Inflammatory macrophage treated with lipopolysaccharide for 4 hours (primary cell): ENCODE measurements around the gene KCTD2.
"Not testable (repeated sequence)": the region's sequence is repeated elsewhere in the genome, so short reads cannot be mapped to it uniquely, and the experiment has no call there.

Source experiments
- DNase-seq: peaks from one replicate; pipeline ENCODE4 v3.0.0-alpha.2; 2020

KCTD2 gene

GRCh38 chr17:75046407-75047289, at the start of gene KCTD2, which contains the start of gene ATP5PD:
KCTD2 (plus strand) TSS chr17:75047225; CDS start chr17:75047251, 26 bp downstream.
ATP5PD (minus strand) TSS chr17:75046969; CDS start chr17:75042650, 4,319 bp downstream.
- DNase-seq: peak; percentile 97

- no peak for DNase-seq
These were observed 48.2 kb upstream of the KCTD2 start for GRCh38 chr17:74998783-74999182.

- no peak for DNase-seq
These were observed 47.5 kb upstream of the KCTD2 start for GRCh38 chr17:74999523-74999922.

GRCh38 chr17:75001915-75002843, 44.8 kb upstream of the KCTD2 start:
- peak; percentile 63 for DNase-seq

- DNase-seq: no peak
These were observed 43.7 kb upstream of the KCTD2 start for GRCh38 chr17:75003070-75003956.

GRCh38 chr17:75003957-75004355, 43.1 kb upstream of the KCTD2 start:
- DNase-seq: no peak

- DNase-seq: no peak
These were observed 42.7 kb upstream of the KCTD2 start for GRCh38 chr17:75004371-75004770.

- DNase-seq: no peak
These were observed 41.7 kb upstream of the KCTD2 start for GRCh38 chr17:75005291-75005690.

- DNase-seq: not testable (repeated sequence)
These were observed 40.9 kb upstream of the KCTD2 start for GRCh38 chr17:75006084-75006483.

- peak; percentile 50 for DNase-seq
These were observed 40.4 kb upstream of the KCTD2 start for GRCh38 chr17:75006653-75007052.

GRCh38 chr17:75008373-75008772, 38.7 kb upstream of the KCTD2 start:
- no peak for DNase-seq

- DNase-seq: no peak
These were observed 37.8 kb upstream of the KCTD2 start for GRCh38 chr17:75009139-75009724.

- no peak for DNase-seq
These were observed 36.2 kb upstream of the KCTD2 start for GRCh38 chr17:75010683-75011400.

- DNase-seq: no peak
These were observed 35.5 kb upstream of the KCTD2 start for GRCh38 chr17:75011401-75012095.

- no peak for DNase-seq
These were observed 35.0 kb upstream of the KCTD2 start for GRCh38 chr17:75012096-75012345.

- peak; percentile 78 for DNase-seq
These were observed 34.5 kb upstream of the KCTD2 start, which contains the start of gene MRPL58 for GRCh38 chr17:75012346-75013091. MRPL58 (plus strand) TSS chr17:75012670; CDS start chr17:75012687, 17 bp downstream.

GRCh38 chr17:75013092-75013559, 33.9 kb upstream of the KCTD2 start:
- DNase-seq: no peak

- no peak for DNase-seq
These were observed 27.9 kb upstream of the KCTD2 start for GRCh38 chr17:75019146-75019545.

- no peak for DNase-seq
These were observed 27.3 kb upstream of the KCTD2 start for GRCh38 chr17:75019710-75020109.
